AG04450 (cell line): ENCODE measurements around the gene RANBP10. TPM values are rescaled to one million over a fixed set of nuclear protein-coding genes. Genes with fewer than 3 reads are reported as not detected.
A peak's percentile ranks its signal among the peaks of the same experiment; 100 is the strongest.

Source experiments
- CTCF ChIA-PET: fragments of 300-600, 350-600 bp; formaldehyde crosslinking; extraction: SDS; loops from one replicate; lab custom pipeline; 2022; ENCODE audit warnings: antibody characterized with exemption, inconsistent platforms; lab: Charles Lee
- POLR2A ChIA-PET: fragments of 350-600 bp; formaldehyde crosslinking; extraction: SDS; loops from one replicate; lab custom pipeline; 2021; ENCODE audit warnings: antibody characterized with exemption, inconsistent platforms; lab: Yijun Ruan, JAX
- DNase-seq: peaks from one replicate; pipeline ENCODE4 v3.0.0-alpha.2; 2011; ENCODE audit warnings: low read depth, low spot score
- H3K27ac ChIP-seq: one replicate; pipeline ENCODE4 v1.5.1; 2012; ENCODE audit warnings: low read depth, low read length, control low read depth
- H3K27me3 ChIP-seq: one replicate; pipeline ENCODE4 v1.6.0; 2012; ENCODE audit warnings: low read length; ENCODE audit not compliant: control insufficient read depth, insufficient read depth
- H3K4me3 ChIP-seq: 2 replicates; pipeline ENCODE4 v1.5.1; 2011; ENCODE audit warnings: mild to moderate bottlenecking, low read depth, low read length, control low read depth
- H3K9me3 ChIP-seq: 2 replicates; pipeline ENCODE4 v1.5.1; 2012; ENCODE audit warnings: low read length; ENCODE audit not compliant: control insufficient read depth, insufficient read depth
- polyA plus RNA-seq: library from polyadenylated mRNA; depleted of rRNA; stranded (reverse); fragments of >200 nt; gene quantifications from 2 replicates; pipeline ENCODE4 v1.2.3, GENCODE V29; 2011
- TF ChIP-seq, protein P1 (sequence below): IDR thresholded peaks from 2 replicates; pipeline ENCODE4 v1.5.1; 2011; ENCODE audit warnings: low read depth, low read length, control low read depth, inconsistent platforms

Gene RANBP10
- polyA plus RNA-seq, 1 experiment = 11.3 TPM

DNA sequence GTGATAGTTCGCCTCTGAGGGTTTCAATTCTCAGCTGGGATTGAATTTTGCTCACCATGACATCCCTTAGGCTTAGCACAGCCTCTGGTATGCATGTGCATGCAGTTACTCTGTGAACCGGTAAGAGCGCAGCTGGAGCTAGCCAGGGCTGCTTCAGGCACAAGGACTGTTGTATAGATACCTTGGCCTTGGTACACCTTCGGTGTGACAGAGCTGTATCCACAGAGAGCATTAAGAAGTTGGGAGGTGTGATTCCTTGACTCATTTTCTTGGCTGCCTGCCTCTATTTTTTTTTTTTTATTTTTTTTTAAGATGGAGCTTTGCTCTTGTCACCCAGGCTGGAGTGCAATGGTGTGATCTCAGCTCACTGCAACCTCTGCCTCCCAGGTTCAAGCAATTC lies 38.1 kb upstream of the RANBP10 start:
- H3K27me3 ChIP-seq = no peaks in the 10 kb centered on the region
- H3K27ac ChIP-seq = peak overlapping the region; percentile 34
- H3K4me3 ChIP-seq = peak overlapping the region; percentile 29
- POLR2A ChIA-PET = interaction anchor here (0.6 to 1.1 kb wide), 5 partner anchors 12 to 76 kb away, joined by 3 to 4 read pairs (median 3); no protein-coding TSS in a partner anchor
- DNase-seq = no peak
- CTCF ChIA-PET = interaction anchor here (1.0 to 1.6 kb wide), 4 partner anchors 28 to 323 kb away, joined by 3 to 10 read pairs (median 6); no protein-coding TSS in a partner anchor
- H3K9me3 ChIP-seq = peaks cover 4% of the 10 kb centered on the region; the same call in 1 of the 2 replicates
- TF ChIP-seq, protein P1, sequence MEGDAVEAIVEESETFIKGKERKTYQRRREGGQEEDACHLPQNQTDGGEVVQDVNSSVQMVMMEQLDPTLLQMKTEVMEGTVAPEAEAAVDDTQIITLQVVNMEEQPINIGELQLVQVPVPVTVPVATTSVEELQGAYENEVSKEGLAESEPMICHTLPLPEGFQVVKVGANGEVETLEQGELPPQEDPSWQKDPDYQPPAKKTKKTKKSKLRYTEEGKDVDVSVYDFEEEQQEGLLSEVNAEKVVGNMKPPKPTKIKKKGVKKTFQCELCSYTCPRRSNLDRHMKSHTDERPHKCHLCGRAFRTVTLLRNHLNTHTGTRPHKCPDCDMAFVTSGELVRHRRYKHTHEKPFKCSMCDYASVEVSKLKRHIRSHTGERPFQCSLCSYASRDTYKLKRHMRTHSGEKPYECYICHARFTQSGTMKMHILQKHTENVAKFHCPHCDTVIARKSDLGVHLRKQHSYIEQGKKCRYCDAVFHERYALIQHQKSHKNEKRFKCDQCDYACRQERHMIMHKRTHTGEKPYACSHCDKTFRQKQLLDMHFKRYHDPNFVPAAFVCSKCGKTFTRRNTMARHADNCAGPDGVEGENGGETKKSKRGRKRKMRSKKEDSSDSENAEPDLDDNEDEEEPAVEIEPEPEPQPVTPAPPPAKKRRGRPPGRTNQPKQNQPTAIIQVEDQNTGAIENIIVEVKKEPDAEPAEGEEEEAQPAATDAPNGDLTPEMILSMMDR = no peak

DNA sequence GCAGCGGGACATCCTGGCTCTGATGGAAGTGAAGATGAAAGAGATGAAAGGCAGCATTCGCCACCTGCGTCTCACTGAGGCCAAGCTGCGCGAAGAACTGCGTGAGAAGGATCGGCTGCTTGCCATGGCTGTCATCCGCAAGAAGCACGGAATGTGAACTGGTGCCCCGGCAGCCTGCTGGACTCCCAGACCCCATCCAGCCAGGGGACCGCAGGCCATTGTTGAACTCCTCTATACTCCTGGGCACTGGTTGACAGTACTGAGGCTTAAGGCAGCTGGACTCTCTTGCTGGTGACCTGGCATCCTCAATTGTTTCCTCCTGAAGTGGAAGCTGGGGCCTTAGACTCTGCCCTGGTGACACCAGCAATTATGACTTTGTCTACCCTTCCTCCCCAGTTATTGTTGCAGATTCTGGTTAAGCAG lies 37.0 kb upstream of the RANBP10 start:
- peak overlapping the region; percentile 97 for H3K4me3 ChIP-seq
- H3K27ac ChIP-seq = peak overlapping the region; percentile 65
- H3K9me3 ChIP-seq = peaks cover 4% of the 10 kb centered on the region; the same call in 1 of the 2 replicates
- no peaks in the 10 kb centered on the region for H3K27me3 ChIP-seq
- ChIA-PET CTCF (interaction anchor here (1.0 to 1.1 kb wide), 2 partner anchors 27 to 154 kb away, joined by 3 read pairs; no protein-coding TSS in a partner anchor), POLR2A (interaction anchor here (0.6 kb wide), 2 partner anchors 27 to 383 kb away, joined by 3 to 8 read pairs; no protein-coding TSS in a partner anchor)
- TF ChIP-seq, protein P1 = no peak
- no peak for DNase-seq

- TF ChIP-seq, protein P1 = peak; percentile 43
- Histone ChIP-seq H3K27me3 (no peaks in the 10 kb centered on the region), H3K27ac (peak overlapping the region; percentile 65), H3K4me3 (peak overlapping the region; percentile 97), H3K9me3 (peaks cover 4% of the 10 kb centered on the region; the same call in 1 of the 2 replicates)
- no peak for DNase-seq
- POLR2A ChIA-PET = interaction anchor here (0.6 kb wide), 1 partner anchor 384 kb away, joined by 8 read pairs; no protein-coding TSS in a partner anchor
- CTCF ChIA-PET = interaction anchor here (1.0 to 1.1 kb wide), 2 partner anchors 26 to 153 kb away, joined by 3 read pairs; no protein-coding TSS in a partner anchor
These were observed 36.4 kb upstream of the RANBP10 start for GRCh38 chr16:67842509-67843342.

DNA sequence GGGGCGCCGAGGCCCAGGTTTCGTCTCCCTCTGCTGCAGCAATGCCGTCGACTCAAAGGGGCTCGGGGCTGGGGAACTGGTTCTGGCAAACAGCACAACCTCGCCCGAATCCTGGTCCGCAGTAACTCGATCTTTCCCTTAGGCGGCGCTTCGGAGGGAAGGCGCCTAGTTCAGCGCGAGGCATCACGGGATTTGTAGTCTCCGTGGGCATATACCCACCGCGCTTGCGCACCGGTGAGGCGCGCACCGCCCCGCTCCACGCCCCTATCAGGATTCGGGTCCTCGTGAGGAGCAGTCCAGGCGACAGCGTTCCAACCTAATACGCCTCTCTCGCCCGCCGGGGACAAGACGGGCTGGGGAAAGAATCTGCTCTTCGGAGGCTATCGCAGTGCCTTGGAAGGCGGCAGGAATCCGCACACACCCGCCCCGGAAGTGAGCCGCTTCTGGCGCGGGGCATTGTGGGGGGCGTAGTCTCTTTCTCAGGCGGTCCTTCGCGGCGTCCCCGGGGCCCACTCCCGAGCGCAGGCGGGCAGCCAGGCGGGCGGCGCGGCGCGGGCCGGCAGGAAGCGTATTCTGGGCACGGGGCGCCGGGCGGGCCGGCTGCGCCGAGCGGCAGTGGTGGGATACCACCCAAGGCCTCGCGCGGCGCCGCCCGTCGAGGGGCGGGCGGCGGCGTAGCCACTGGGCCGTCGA lies 35.6 kb upstream of the RANBP10 start, which contains the start of gene THAP11:
Gene THAP11 (plus strand): TSS at position 505 of the 693 bp plus-strand sequence. CDS start 235 bp downstream, outside the sequence.
- H3K4me3 ChIP-seq = peak within 1 kb of the TSS; percentile 97
- POLR2A ChIA-PET = interaction anchor here (1.0 kb wide), 1 partner anchor 35 kb away, joined by 3 read pairs; the partner anchor contains the start of genes RANBP10 and TSNAXIP1
- H3K27ac ChIP-seq = peak within 1 kb of the TSS; percentile 93
- CTCF ChIA-PET = interaction anchor here (0.9 to 1.2 kb wide), 4 partner anchors 9 to 392 kb away, joined by 3 to 5 read pairs (median 4); no protein-coding TSS in a partner anchor
- DNase-seq = peak; percentile 85
- no peaks in the 10 kb centered on the region for H3K27me3 ChIP-seq
- TF ChIP-seq, protein P1 = peak; percentile 79
- no peaks in the 10 kb centered on the region; the same call in 1 of the 2 replicates for H3K9me3 ChIP-seq
